ENCODE data around the gene ARHGEF12. TPM values are rescaled to one million over a fixed set of nuclear protein-coding genes. Genes with fewer than 3 reads are reported as not detected.
A peak's percentile ranks its signal among the peaks of the same experiment; 100 is the strongest.

ARHGEF12 gene
- total and polyA plus RNA-seq, 10 of the 15 experiments (the other 5 are each of a cell fraction or from before 2014, with no cell fraction given) = 2.7 to 40.8 (median 20.9) TPM

GRCh38 chr11:120334894-120335462 lies 1.2 kb upstream of the ARHGEF12 start (continued):
- TF ChIP-seq SMC3 (IDR thresholded peaks at IDR 0.05; ENCODE audit: borderline replicate concordance, low read length) (peak; percentile 55; the same call in 1 of the 2 replicates), CTCF (IDR thresholded peaks at IDR 0.05 in 2 of 3, conservative IDR thresholded peaks at IDR 0.05 in 1 of 3; ENCODE audit: control insufficient read depth in 2 of 3, extremely low read depth in 1 of 3, insufficient read depth in 1 of 3, low read depth in 3 of 3, low read length in 3 of 3) (peak; percentile 58 to 74 (median 71); a peak in 5 of 6 replicates), CREM (IDR thresholded peaks at IDR 0.05; ENCODE audit: low read depth) (0 out of 2 replicates have a peak, but pooled peaks have one; percentile 26), MTA3 (IDR thresholded peaks at IDR 0.05; ENCODE audit: borderline replicate concordance, low read length) (no peak), MEF2A (IDR thresholded peaks at IDR 0.05; ENCODE audit: insufficient read depth, low read depth, low read length) (peak; percentile 78), BRCA1 (IDR thresholded peaks at IDR 0.05; ENCODE audit: low read depth, low read length) (no peak), JUNB (IDR thresholded peaks at IDR 0.05) (peak; percentile 44; the same call in 1 of the 2 replicates), MYB (IDR thresholded peaks at IDR 0.05; ENCODE audit: borderline replicate concordance, low read depth, low read length) (no peak), SPI1 (IDR thresholded peaks at IDR 0.05; ENCODE audit: borderline replicate concordance, insufficient read depth, low read depth, low read length) (peak; percentile 70)

GRCh38 chr11:120335556-120335907 lies 681 bp upstream of the ARHGEF12 start:
- peak overlapping the region; percentile 80 for H3K4me2 ChIP-seq (ENCODE audit: control insufficient read depth, insufficient read depth)
- no peaks in the 10 kb centered on the region for H3K9me3 ChIP-seq (replicated peaks; ENCODE audit: control insufficient read depth, insufficient read depth, low read length)
- SMC1A ChIA-PET (ENCODE audit: uncharacterized antibody, unreplicated experiment) = interaction anchor here (0.7 to 4.5 kb wide), 31 partner anchors 8 to 703 kb away, joined by 3 to 32 read pairs (median 5); no protein-coding TSS in a partner anchor
- peak overlapping the region; percentile 61 for H3K27ac ChIP-seq (ENCODE audit: control insufficient read depth, insufficient read depth)
- intact Hi-C loops (cut with micrococcal nuclease; ENCODE audit: unreplicated experiment) = loop anchor here (2.0 to 10.0 kb wide), 6 partner anchors 97 to 859 kb away; no protein-coding TSS in a partner anchor
- ATAC-seq = peak; percentile 53
- H3K36me3 ChIP-seq (ENCODE audit: control insufficient read depth in 2 of 2, insufficient read depth in 2 of 2, low read length in 1 of 2) = no peaks in the 10 kb centered on the region
- H3K27me3 ChIP-seq (replicated peaks in 1 of 2; ENCODE audit: control insufficient read depth in 2 of 2, insufficient read depth in 2 of 2, low read length in 1 of 2) = no peaks in the 10 kb centered on the region
- no TSS peak for BruUV-seq (replicated peaks)
- RAD21 ChIA-PET (ENCODE audit: unreplicated experiment) = interaction anchor here (0.6 to 4.1 kb wide), 18 partner anchors 9 to 617 kb away, joined by 3 to 34 read pairs (median 4); partner anchors contain the start of gene TLCD5
- H3K79me2 ChIP-seq (ENCODE audit: control insufficient read depth, insufficient read depth, low read length) = peaks cover 38% of the 10 kb centered on the region
- in situ Hi-C loops (cut with MboI) = loop anchor here (10.0 kb wide), 1 partner anchor 619 kb away; no protein-coding TSS in a partner anchor
- no peak for FAIRE-seq
- DNase-seq (ENCODE audit: low read depth, low spot score) = no peak
- peak overlapping the region; percentile 74 for H3K4me3 ChIP-seq
- CTCF ChIA-PET = interaction anchor here (0.7 to 3.9 kb wide), 41 partner anchors 9 to 859 kb away, joined by 3 to 40 read pairs (median 6); partner anchors contain the start of gene GRIK4
- 0 out of 2 replicates have a peak, but pooled peaks have one; percentile 4 for TF ChIP-seq SIN3A (IDR thresholded peaks at IDR 0.05; ENCODE audit: low read depth, low read length)
- no peak for TF ChIP-seq ELK1 (IDR thresholded peaks at IDR 0.05; ENCODE audit: low read depth, low read length)
- H4K20me1 ChIP-seq (ENCODE audit: control insufficient read depth, insufficient read depth) = peaks cover 2% of the 10 kb centered on the region
- peak overlapping the region; percentile 85 for H3K9ac ChIP-seq (ENCODE audit: control insufficient read depth, insufficient read depth, low read length)
- WGBS (ENCODE audit: insufficient coverage, insufficient replicate concordance, low lambda C conversion rate, missing lambda C conversion rate) = under 1% methylated on average over 19 of the region's 19 CpGs
- H3K4me1 ChIP-seq (ENCODE audit: control insufficient read depth, insufficient read depth, low read length) = peaks cover 9% of the 10 kb centered on the region
- peak overlapping the region; percentile 85 for H2AFZ ChIP-seq (ENCODE audit: control insufficient read depth, low read depth, low read length)
- POLR2A ChIA-PET = interaction anchor here (0.8 to 1.6 kb wide), 5 partner anchors 9 to 89 kb away, joined by 3 to 4 read pairs (median 4); partner anchors contain the start of gene TLCD5
